Pancreas (tissue), 10 donors: ENCODE results near the gene ITPKB. TPM values are rescaled to one million over a fixed set of nuclear protein-coding genes. Genes with fewer than 3 reads are reported as not detected.
A peak's percentile ranks its signal among the peaks of the same experiment; 100 is the strongest.

Experiments used
- ATAC-seq, 4 donors: fragments of 200-7000 bp; cut with Tn5 transposase; one replicate each; pipeline versions ENCODE4 v1.8.0 to v1.9.1; 2020; ENCODE audit warnings: mild to moderate bottlenecking in 4 of 4, moderate library complexity in 4 of 4
- DNase-seq, 6 donors: peaks; one replicate each; pipeline ENCODE4 v3.0.0-alpha.2; 2020
- FAIRE-seq: peaks from 2 replicates; lab custom pipeline; 2012; peaks lifted over from hg19 to GRCh38; lab: Jason Lieb, UNC
- H3K27ac ChIP-seq, 4 donors: fragments of 200-600 bp; sonication (generic); 1 replicate in 3 of 4; 2 replicates in 1 of 4; pipeline versions ENCODE4 v1.5.0 to v1.8.0; 2020
- H3K27me3 ChIP-seq, 4 donors: fragments of 200-600 bp; one replicate each; pipeline ENCODE4 v1.8.0; 2021
- H3K36me3 ChIP-seq, 3 donors: fragments of 200-600 bp; sonication (generic) in 1 of 3; one replicate each; pipeline versions ENCODE4 v1.5.0 to v1.8.0; 2020 to 2021
- H3K4me1 ChIP-seq, 3 donors: fragments of 200-600 bp; one replicate each; pipeline ENCODE4 v1.8.0; 2021
- H3K4me3 ChIP-seq, 4 donors: fragments of 200-600 bp; sonication (generic) in 2 of 4; one replicate each; pipeline versions ENCODE4 v1.5.0 to v1.8.0; 2020 to 2021
- H3K9me3 ChIP-seq, 4 donors: fragments of 200-600 bp; one replicate each; pipeline ENCODE4 v1.8.0; 2021
- WGBS, 2 donors: extraction: QIAGEN DNeasy Blood & Tissue Kit; methylation state at CpG; one replicate each; pipeline ENCODE4 v1.1.7; 2013; 5-methylcytosine and 5-hydroxymethylcytosine counted together
- intact Hi-C, 3 donors: fragments of 100-400 bp; cut with DNase I; formaldehyde crosslinking; loops; one replicate each; pipeline versions ENCODE4 v1.11.1 to v1.14.2; 2022
- polyA plus RNA-seq, 2 donors: library from polyadenylated mRNA; stranded (reverse); fragments of 200-250 nt; gene quantifications; one replicate each; pipeline ENCODE4 v1.2.3, GENCODE V29; 2013
- total RNA-seq, 6 donors: library from RNA; stranded (reverse); fragmentation: NEBNext Ultra II Directional in 4 of 6; extraction: Animal tissue kit (Norgen Biotek cat#: 25700) in 4 of 6; gene quantifications; one replicate each; pipeline versions ENCODE4 v1.2.1 to v1.2.4, GENCODE V29; 2021 to 2023
- TF ChIP-seq, protein P1 (sequence below), 4 donors: fragments of 200-600 bp; sonication (generic) in 3 of 4; IDR thresholded peaks; one replicate each; pipeline versions ENCODE4 v1.5.0 to v1.8.0; 2021; ENCODE audit warnings: antibody characterized with exemption in 4 of 4
- donor health status: healthy with polysubstance abuse.
- donor health status: DM: no; HTN: no; CAD: no; lungs with moderate emphysema.
- donor health status: DM: no; HTN: no; CAD: no.
- donor health status: control.
- donor health status: control.
- donor health status: Bipolar disorder and iron deficiency.
- donor health status: DM: yes; HTN: yes; CAD: no.
- donor health status: DM: no; HTN: no; CAD: no.
- donor health status: DM: no; HTN: no; CAD: no.
- donor health status: DM: yes; HTN: yes; CAD: no.

ITPKB gene
- total and polyA plus RNA-seq, 8 donors = 3.8 to 13.9 (median 5.5) TPM

DNA sequence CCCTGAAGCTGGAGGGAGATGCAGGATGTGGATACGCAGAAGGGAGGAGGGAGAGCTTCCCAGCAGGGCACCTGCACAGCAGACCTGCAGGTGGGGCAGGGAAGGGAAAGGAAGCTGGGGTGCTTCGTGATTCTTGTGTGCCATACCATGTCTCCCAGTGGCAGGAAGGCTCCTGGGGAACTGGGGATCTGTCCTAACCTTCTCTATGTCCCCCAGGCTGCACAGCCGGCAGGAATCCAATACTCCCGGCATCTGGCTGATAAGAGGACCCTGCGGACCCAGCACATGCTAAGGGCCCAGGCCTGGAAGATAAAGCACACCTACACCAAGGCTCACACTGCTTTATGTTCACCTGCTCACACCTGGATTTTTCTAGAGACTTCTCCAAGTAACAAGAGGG, 79.4 kb downstream of the ITPKB start:
- Histone ChIP-seq H3K4me3 (no peak overlapping the region), H3K27ac (peak overlapping the region in 1 of 4 donors; percentile 38), H3K36me3 (no peaks in the 10 kb centered on the region), H3K27me3 (no peaks in the 10 kb centered on the region), H3K4me1 (peaks cover 38 to 78% (median 38%) of the 10 kb centered on the region in 3 donors), H3K9me3 (no peaks in the 10 kb centered on the region)
- TF ChIP-seq, protein P1, sequence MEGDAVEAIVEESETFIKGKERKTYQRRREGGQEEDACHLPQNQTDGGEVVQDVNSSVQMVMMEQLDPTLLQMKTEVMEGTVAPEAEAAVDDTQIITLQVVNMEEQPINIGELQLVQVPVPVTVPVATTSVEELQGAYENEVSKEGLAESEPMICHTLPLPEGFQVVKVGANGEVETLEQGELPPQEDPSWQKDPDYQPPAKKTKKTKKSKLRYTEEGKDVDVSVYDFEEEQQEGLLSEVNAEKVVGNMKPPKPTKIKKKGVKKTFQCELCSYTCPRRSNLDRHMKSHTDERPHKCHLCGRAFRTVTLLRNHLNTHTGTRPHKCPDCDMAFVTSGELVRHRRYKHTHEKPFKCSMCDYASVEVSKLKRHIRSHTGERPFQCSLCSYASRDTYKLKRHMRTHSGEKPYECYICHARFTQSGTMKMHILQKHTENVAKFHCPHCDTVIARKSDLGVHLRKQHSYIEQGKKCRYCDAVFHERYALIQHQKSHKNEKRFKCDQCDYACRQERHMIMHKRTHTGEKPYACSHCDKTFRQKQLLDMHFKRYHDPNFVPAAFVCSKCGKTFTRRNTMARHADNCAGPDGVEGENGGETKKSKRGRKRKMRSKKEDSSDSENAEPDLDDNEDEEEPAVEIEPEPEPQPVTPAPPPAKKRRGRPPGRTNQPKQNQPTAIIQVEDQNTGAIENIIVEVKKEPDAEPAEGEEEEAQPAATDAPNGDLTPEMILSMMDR (IDR thresholded peaks at IDR 0.05) = no peak
- 61 to 64% methylated on average over 5 of the region's 5 CpGs for WGBS, 2 donors
- intact Hi-C loops = no loop called here
- no peak for FAIRE-seq
- DNase-seq = peak in 1 of 6 donors; percentile 15
- ATAC-seq = no peak

DNA sequence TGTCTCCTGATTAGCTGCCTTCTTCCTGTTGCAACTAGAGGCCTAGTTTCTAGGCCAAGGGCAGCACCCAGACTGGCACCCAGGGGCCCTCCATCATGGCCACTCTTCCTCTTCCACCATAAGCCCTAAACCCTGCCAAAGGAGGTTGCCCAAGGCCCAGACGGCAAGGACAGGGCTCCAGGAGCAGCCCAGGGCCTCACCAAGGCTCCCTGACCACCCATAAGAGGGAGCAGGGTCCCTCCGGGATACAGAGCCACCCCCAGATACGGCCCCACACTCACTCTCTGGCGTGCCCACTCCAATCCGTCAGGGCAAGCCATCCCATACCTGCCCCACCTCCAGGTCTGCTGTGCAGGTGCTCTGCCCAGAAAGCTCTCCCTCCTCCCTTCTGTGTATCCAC, 79.9 kb downstream of the ITPKB start:
- TF ChIP-seq, protein P1 (IDR thresholded peaks at IDR 0.05) = no peak
- intact Hi-C loops = no loop called here
- H3K36me3 ChIP-seq = no peaks in the 10 kb centered on the region
- H3K27ac ChIP-seq = peak overlapping the region; percentile 36 to 81 (median 76)
- H3K4me1 ChIP-seq = peaks cover 38 to 74% (median 38%) of the 10 kb centered on the region in 3 donors
- DNase-seq (peak in 1 of 6 donors; percentile 15), ATAC-seq (no peak), FAIRE-seq (no peak)
- H3K4me3 ChIP-seq = no peak overlapping the region
- 93 to 94% methylated on average over 5 of the region's 5 CpGs for WGBS, 2 donors
- H3K9me3 ChIP-seq = no peaks in the 10 kb centered on the region
- H3K27me3 ChIP-seq = no peaks in the 10 kb centered on the region

- no peaks in the 10 kb centered on the region for H3K36me3 ChIP-seq
- TF ChIP-seq, protein P1 (IDR thresholded peaks at IDR 0.05) = no peak
- peak in 2 of 6 donors; percentile 16 to 65 for DNase-seq
- no peaks in the 10 kb centered on the region for H3K27me3 ChIP-seq
- 92 to 93% methylated on average over 22 of the region's 22 CpGs for WGBS, 2 donors
- H3K9me3 ChIP-seq = no peaks in the 10 kb centered on the region
- intact Hi-C loops = no loop called here
- no peak for FAIRE-seq
- no peak for ATAC-seq
- peak overlapping the region; percentile 57 to 81 (median 76) for H3K27ac ChIP-seq
- H3K4me1 ChIP-seq = peaks cover 38 to 69% (median 38%) of the 10 kb centered on the region in 3 donors
- no peak overlapping the region for H3K4me3 ChIP-seq
Observed at GRCh38 chr1:226658546-226659125, 80.4 kb downstream of the ITPKB start.

- WGBS, 2 donors = 65 to 69% methylated on average over 10 of the region's 10 CpGs
- Histone ChIP-seq H3K36me3 (no peaks in the 10 kb centered on the region), H3K4me3 (no peak overlapping the region), H3K27me3 (no peaks in the 10 kb centered on the region), H3K9me3 (no peaks in the 10 kb centered on the region), H3K27ac (peak overlapping the region; percentile 57 to 81 (median 76)), H3K4me1 (peaks cover 38 to 66% (median 38%) of the 10 kb centered on the region in 3 donors)
- ATAC-seq = peak in 3 of 4 donors; percentile 27 to 54 (median 47)
- DNase-seq = peak in 4 of 6 donors; percentile 42 to 82 (median 60)
- TF ChIP-seq, protein P1 (IDR thresholded peaks at IDR 0.05) = no peak
- intact Hi-C loops = no loop called here
- no peak for FAIRE-seq
Observed at GRCh38 chr1:226657895-226658545, 81.1 kb downstream of the ITPKB start.
